Measurements from ENCODE around the gene ASXL1. TPM values are rescaled to one million over a fixed set of nuclear protein-coding genes. Genes with fewer than 3 reads are reported as not detected.
"Not testable (repeated sequence)": the region's sequence is repeated elsewhere in the genome, so short reads cannot be mapped to it uniquely, and the experiment has no call there.

Gene ASXL1
- total and polyA plus RNA-seq, 8 donors: 9.0 to 185 (median 61.7) TPM

- intact Hi-C loops (cut with DNase I; ENCODE audit: low total_unique reads): no loop called here
- H3K9me3 ChIP-seq: no peaks in the 10 kb centered on the region
- DNase-seq: no peak
- TF ChIP-seq POLR2A (IDR thresholded peaks at IDR 0.05) (no peak), EP300 (IDR thresholded peaks at IDR 0.05) (no peak), POLR2AphosphoS5 (IDR thresholded peaks at IDR 0.05) (no peak), CTCF (IDR thresholded peaks at IDR 0.05) (no peak)
- no peak overlapping the region for H3K27ac ChIP-seq
- H3K36me3 ChIP-seq: peaks cover 0 to 32% (median 16%) of the 10 kb centered on the region in 4 donors
- no peaks in the 10 kb centered on the region for H3K27me3 ChIP-seq
- no peak overlapping the region for H3K4me3 ChIP-seq
- WGBS, 5 donors: 81 to 87% (median 85%) methylated on average over 11 of the region's 11 CpGs
- H3K4me1 ChIP-seq: peaks cover 3 to 18% (median 8%) of the 10 kb centered on the region in 4 donors
Measured at GRCh38 chr20:32397567-32398084, 39.5 kb downstream of the ASXL1 start.

GRCh38 chr20:32400476-32400875 is 42.3 kb downstream of the ASXL1 start:
- TF ChIP-seq POLR2A (IDR thresholded peaks at IDR 0.05) (no peak), EP300 (IDR thresholded peaks at IDR 0.05) (no peak), CTCF (IDR thresholded peaks at IDR 0.05) (no peak)
- H3K4me3 ChIP-seq: no peak overlapping the region
- peaks cover 0 to 9% (median 6%) of the 10 kb centered on the region in 4 donors for H3K36me3 ChIP-seq
- DNase-seq: no peak
- peaks cover 3 to 18% (median 8%) of the 10 kb centered on the region in 4 donors for H3K4me1 ChIP-seq
- WGBS, 5 donors: 94 to 100% (median 97%) methylated on average over 1 of the region's 1 CpG
- no peaks in the 10 kb centered on the region for H3K9me3 ChIP-seq
- intact Hi-C loops (cut with DNase I; ENCODE audit: low total_unique reads): no loop called here
- no peaks in the 10 kb centered on the region for H3K27me3 ChIP-seq
- H3K27ac ChIP-seq: no peak overlapping the region

GRCh38 chr20:32404017-32404416 is 45.9 kb downstream of the ASXL1 start:
- intact Hi-C loops (cut with DNase I; ENCODE audit: low total_unique reads): no loop called here
- no peak for DNase-seq
- H3K9me3 ChIP-seq: no peaks in the 10 kb centered on the region
- WGBS, 5 donors: 69 to 80% (median 75%) methylated on average over 2 of the region's 2 CpGs
- H3K4me1 ChIP-seq: no peaks in the 10 kb centered on the region
- TF ChIP-seq EP300 (IDR thresholded peaks at IDR 0.05): no peak
- TF ChIP-seq CTCF (IDR thresholded peaks at IDR 0.05): no peak
- TF ChIP-seq POLR2A (IDR thresholded peaks at IDR 0.05): no peak
- no peak for TF ChIP-seq POLR2AphosphoS5 (IDR thresholded peaks at IDR 0.05)
- H3K36me3 ChIP-seq: peaks cover 0 to 33% (median 21%) of the 10 kb centered on the region in 4 donors
- no peaks in the 10 kb centered on the region for H3K27me3 ChIP-seq
- H3K4me3 ChIP-seq: no peak overlapping the region
- no peak overlapping the region for H3K27ac ChIP-seq

- Histone ChIP-seq H3K27ac (no peak overlapping the region), H3K27me3 (no peaks in the 10 kb centered on the region), H3K36me3 (peaks cover 0 to 43% (median 23%) of the 10 kb centered on the region in 4 donors), H3K9me3 (no peaks in the 10 kb centered on the region), H3K4me1 (peaks cover 0 to 4% (median 0%) of the 10 kb centered on the region in 4 donors), H3K4me3 (no peak overlapping the region)
- TF ChIP-seq POLR2AphosphoS5 (IDR thresholded peaks at IDR 0.05) (no peak), EP300 (IDR thresholded peaks at IDR 0.05) (no peak), POLR2A (IDR thresholded peaks at IDR 0.05) (no peak), CTCF (IDR thresholded peaks at IDR 0.05) (no peak)
- 96 to 99% (median 97%) methylated on average over 4 of the region's 4 CpGs for WGBS, 5 donors
- intact Hi-C loops (cut with DNase I; ENCODE audit: low total_unique reads): no loop called here
- no peak for DNase-seq
Measured at GRCh38 chr20:32406701-32407100, 48.6 kb downstream of the ASXL1 start.

GRCh38 chr20:32407131-32407750 is 49.1 kb downstream of the ASXL1 start:
- DNase-seq: peak in 1 of 2 donors; percentile 48
- 87 to 91% (median 88%) methylated on average over 9 of the region's 9 CpGs for WGBS, 5 donors
- intact Hi-C loops (cut with DNase I; ENCODE audit: low total_unique reads): not testable (repeated sequence)

More at GRCh38 chr20:32407131-32407750, 49.1 kb downstream of the ASXL1 start:
- not testable (repeated sequence) for H3K27me3 ChIP-seq, H3K27ac ChIP-seq, H3K4me3 ChIP-seq, H3K4me1 ChIP-seq, H3K9me3 ChIP-seq
- peaks cover 0 to 38% (median 18%) of the 10 kb centered on the region in 4 donors for H3K36me3 ChIP-seq

Measured in stomach (tissue), 9 donors.